Measurements from ENCODE around the gene CDKAL1.

CDKAL1 gene

GRCh38 chr6:21109391-21110178, 575.3 kb downstream of the CDKAL1 start:
- no peak for DNase-seq (ENCODE audit: low read depth)

GRCh38 chr6:21110684-21111083, 576.4 kb downstream of the CDKAL1 start:
- no peak for DNase-seq (ENCODE audit: low read depth)

DNA sequence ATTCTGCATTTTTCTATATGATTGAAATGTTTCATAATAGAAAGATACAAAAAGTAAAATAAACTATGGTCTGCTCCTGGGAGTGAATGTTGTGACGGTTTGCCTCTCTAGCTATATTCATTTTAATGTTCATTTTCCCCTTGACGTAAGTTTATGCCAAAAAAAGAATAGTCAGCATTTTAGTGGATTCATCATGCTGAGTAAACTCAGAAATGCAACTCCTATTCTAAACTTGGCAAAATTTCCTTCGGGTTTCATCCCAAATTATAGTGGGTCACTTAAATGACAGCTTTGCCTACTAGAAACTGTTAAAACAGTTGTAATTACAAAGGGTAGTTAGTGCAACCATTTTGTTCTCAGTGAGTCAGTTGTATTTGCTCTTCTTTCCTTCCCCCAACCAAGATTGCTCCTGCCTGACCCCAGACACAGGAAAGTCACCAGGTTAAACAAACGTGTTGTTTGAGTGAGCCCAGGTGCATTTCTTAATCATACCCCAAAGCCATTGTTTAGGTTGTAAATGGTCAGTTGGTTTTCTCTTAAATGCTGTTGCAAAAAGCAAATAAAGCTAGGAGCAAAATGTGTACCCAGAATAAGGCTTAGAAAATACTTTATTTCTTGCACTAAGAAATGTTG, 577.0 kb downstream of the CDKAL1 start:
- no peak for DNase-seq (ENCODE audit: low read depth)

GRCh38 chr6:21115111-21115510, 580.9 kb downstream of the CDKAL1 start:
- no peak for DNase-seq (ENCODE audit: low read depth)

DNA sequence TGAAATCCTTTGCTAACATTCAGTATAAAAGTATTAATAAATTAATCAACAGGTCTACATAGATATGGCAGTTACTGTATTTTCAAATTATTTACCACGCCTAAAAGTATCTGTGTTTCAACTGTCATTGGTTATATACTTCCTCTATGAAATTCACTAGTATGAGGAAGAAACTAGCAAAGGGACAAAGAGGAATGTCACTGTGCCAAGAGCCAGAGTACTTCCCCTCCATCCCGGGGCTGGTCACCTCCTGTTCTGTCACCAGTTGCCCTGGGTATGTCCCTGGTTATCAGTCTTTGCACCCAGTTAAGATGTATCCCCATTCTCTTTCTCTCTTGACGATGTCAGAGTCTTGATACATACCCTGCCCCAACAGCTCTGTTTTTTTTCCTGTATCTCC, 582.5 kb downstream of the CDKAL1 start:
- no peak for DNase-seq (ENCODE audit: low read depth)

DNA sequence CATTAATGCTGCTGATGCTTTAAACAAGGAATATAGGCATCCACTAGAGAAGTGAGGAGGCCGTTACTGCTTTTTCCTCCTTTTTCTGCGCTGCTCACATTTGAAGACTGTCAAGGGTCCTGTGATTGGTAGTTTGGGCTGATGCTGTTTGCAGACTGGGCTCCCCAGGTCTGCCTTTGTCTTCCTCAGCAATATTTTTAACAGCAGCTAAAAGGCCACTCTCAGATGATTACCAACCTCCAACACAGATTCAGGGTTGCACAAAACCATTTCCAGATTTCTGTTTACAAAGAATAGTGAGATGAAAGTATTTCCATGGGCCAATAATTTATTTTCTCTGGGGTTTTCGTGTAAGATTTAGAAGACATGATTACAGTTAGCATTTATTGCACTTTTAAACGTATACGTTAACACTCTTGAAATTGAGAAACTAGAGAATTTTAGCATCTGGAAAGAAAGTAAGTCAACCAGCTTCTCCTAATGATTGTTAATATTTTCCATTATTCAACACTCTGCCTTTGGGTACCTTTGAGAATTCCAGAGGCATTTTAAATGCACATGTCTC, 584.0 kb downstream of the CDKAL1 start:
- no peak for DNase-seq (ENCODE audit: low read depth)

GRCh38 chr6:21121636-21122136, 587.4 kb downstream of the CDKAL1 start:
- DNase-seq (ENCODE audit: low read depth) = no peak

- DNase-seq (ENCODE audit: low read depth) = no peak
Measured at GRCh38 chr6:21123507-21124436, 589.5 kb downstream of the CDKAL1 start.

GRCh38 chr6:21128601-21129000, 594.3 kb downstream of the CDKAL1 start:
- no peak for DNase-seq (ENCODE audit: low read depth)

DNA sequence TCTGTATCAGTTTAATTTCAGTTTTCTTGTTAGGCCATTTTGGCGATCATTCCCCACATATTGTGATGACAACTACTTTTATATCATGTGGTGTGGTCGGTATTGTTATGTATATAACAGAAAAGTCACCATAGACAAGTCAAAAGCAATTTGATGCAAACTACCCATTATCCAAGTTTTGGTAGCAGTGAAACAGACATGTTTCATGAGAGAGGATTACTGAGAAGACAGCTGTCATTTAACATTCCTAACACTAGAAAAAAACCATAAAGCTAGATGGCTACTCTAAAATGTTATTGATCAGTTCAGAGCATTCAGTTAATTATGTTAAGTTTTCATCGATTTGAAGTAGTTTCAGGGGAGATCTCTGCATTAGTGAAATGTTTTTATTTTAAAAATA, 597.1 kb downstream of the CDKAL1 start:
- no peak for DNase-seq (ENCODE audit: low read depth)

GRCh38 chr6:21132446-21132845, 598.2 kb downstream of the CDKAL1 start:
- no peak for DNase-seq (ENCODE audit: low read depth)

DNA sequence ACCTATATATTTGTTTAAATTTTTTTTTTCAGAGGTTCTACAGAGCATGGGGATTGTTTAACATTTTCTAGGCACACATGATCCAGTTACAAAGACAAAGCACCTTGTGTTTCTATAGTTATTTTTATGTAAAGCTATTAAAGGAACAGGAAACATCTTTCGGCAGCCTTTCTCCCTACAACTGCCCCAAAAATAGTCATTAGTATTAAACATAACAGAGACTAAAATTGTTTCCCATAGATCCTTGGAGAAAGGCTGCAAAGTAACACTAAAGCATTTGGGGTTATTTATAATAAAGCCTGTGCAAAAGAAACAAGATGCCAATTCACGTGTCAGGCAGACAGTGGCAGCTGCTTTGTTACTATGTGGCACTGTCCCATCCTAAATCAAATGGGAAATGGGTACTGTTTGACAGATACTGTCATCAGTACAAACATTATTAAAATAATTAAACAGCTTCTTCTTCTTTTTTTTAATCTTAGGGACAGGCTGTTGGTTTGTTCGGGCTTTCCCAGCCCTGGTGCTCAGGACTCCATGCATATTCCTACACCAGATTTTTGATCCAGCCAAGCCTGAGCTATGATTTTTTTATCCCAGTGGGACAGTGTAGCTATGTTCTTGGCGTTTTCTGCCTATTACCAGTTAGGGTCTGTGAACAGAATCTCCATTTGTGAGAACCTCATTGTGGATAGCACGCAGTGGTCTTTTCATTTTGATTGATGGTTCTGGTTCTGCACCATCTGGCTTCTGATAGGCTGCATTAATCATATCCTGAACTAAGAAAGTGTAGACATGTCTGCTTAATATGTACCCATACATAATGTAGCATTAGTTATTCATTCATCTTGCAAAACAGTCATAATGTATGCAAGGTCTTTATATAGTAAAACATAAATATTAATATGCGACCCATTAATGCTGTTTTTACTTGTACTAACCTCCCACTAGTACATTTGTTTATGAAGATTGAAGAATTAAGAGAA, 598.9 kb downstream of the CDKAL1 start:
- no peak for DNase-seq (ENCODE audit: low read depth)

- DNase-seq (ENCODE audit: low read depth) = no peak
Measured at GRCh38 chr6:21133901-21134300, 599.6 kb downstream of the CDKAL1 start.

DNA sequence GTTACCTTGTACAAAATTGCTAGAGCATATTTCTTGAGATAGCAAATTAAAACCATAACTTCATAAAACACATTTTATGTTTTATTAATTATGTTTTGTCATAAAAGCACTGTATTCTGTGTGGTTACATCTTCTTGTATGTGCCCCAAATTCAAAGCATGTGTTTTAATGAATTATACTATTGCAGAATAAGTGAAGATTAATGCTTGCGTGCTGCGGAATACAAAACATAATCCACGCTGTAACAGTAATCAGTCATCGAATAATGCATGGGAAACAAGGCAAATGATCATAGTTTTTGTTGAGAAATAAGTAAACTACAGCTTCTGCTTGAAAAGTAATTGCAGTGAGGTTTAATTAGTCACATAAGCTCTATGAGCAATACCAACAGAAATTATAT, 600.1 kb downstream of the CDKAL1 start:
- DNase-seq (ENCODE audit: low read depth) = no peak

DNA sequence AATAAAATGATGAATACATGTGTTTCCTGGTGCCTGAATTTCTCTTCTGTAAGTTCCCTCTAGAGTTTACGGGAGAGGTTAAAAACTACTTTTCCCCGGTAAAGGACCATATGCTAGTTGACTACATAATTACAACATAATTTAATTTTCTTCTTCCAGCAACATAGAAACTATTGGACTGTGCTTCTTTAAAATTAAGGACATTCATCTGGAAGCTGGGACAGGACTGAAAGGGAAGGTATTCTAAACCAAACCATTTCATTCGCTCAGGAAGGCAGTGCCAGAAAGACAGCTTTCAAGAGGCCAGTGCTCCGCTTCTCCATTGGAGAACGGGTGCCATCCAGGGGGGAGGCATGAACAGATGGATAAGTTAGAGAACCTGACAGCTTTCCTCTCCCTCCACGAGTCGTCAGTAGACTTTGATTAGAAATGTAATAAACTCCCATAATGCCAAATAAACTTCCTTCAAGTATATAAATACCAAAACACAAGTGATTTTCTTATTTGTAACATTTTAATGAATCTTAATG, 601.3 kb downstream of the CDKAL1 start:
- DNase-seq (ENCODE audit: low read depth) = no peak

- no peak for DNase-seq (ENCODE audit: low read depth)
Measured at GRCh38 chr6:21137700-21138335, 603.6 kb downstream of the CDKAL1 start.

GRCh38 chr6:21138336-21139069, 604.2 kb downstream of the CDKAL1 start:
- no peak for DNase-seq (ENCODE audit: low read depth)

GRCh38 chr6:21140966-21141365, 606.7 kb downstream of the CDKAL1 start:
- no peak for DNase-seq (ENCODE audit: low read depth)

DNA sequence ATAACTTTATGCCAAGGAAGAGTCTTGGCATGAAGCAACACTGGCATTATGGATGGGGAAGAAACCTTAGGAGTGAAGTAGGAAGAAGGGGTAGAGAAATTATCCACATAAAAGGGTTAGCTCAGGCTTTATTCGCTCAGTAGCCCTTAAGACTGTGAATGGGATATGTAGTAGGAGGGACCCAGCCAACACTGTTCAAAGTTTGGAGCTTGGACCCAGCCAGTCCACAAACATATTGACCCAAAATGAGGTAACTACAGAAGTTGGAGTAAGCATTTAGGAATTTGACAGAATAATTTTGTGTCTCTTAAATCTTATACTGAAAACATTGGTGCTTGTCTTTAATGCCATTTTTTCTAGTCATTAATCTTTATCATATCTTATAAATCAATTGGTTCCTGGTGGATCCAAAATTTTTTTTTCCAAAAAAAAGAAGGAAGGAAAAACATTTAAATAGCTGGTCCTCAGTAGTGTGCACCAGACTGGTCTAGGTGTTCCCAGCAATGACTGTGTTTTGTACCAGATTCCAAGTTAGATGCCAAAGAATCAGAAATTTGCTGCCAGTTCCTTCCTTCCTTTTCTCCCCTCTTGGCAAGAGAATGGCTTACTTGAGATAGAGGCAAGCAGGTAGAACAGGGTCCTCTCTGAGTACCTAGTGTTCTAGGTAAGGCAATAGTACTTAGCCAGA, 607.5 kb downstream of the CDKAL1 start:
- no peak for DNase-seq (ENCODE audit: low read depth)
